ENCODE measurements around the gene KCNMB1. TPM values are rescaled to one million over a fixed set of nuclear protein-coding genes. Genes with fewer than 3 reads are reported as not detected.

The KCNMB1 gene
- total and polyA plus RNA-seq, 4 donors = 1.4 to 5.2 (median 2.3) TPM

DNA sequence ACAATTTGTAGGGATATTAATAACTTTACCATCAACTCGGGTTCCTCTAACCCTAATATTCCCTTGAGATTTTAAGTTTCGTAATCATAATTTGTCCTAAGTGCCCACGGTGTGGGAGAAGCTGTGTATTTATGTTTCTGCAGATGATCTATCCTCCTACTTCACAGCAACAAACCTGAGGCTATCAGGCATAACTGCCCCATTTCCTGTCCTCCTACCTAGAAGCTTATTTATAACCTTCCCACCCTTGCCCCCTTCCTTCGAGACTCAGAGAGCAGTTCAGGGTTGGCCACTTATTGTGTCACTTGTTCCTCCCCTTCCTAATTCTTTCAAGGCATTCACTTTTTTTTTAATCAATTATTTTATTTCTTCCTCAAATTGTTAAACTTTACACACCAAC lies 62.0 kb downstream of the KCNMB1 start:
- Histone ChIP-seq H3K27ac (ENCODE audit: low read depth in 1 of 2, low read length in 1 of 2) (no peak overlapping the region), H3K9me3 (ENCODE audit: control insufficient read depth in 4 of 4, insufficient read depth in 3 of 4, low read length in 3 of 4) (no peaks in the 10 kb centered on the region), H3K36me3 (ENCODE audit: control insufficient read depth in 4 of 4, insufficient read depth in 4 of 4, low read length in 4 of 4) (no peaks in the 10 kb centered on the region), H3K4me1 (ENCODE audit: control insufficient read depth in 5 of 5, insufficient read depth in 5 of 5, low read length in 5 of 5) (peaks cover 0 to 9% (median 6%) of the 10 kb centered on the region in 5 donors), H3K27me3 (ENCODE audit: control insufficient read depth in 3 of 3, insufficient read depth in 3 of 3, low read length in 2 of 3) (peaks cover 0 to 6% (median 3%) of the 10 kb centered on the region in 3 donors), H3K4me3 (no peak overlapping the region), H3K9ac (ENCODE audit: insufficient read depth in 1 of 2, low read length in 2 of 2) (no peak overlapping the region)
- no peak for DNase-seq
- ATAC-seq (ENCODE audit: insufficient read depth, low FRiP score) = no peak
- TF ChIP-seq, protein P1, sequence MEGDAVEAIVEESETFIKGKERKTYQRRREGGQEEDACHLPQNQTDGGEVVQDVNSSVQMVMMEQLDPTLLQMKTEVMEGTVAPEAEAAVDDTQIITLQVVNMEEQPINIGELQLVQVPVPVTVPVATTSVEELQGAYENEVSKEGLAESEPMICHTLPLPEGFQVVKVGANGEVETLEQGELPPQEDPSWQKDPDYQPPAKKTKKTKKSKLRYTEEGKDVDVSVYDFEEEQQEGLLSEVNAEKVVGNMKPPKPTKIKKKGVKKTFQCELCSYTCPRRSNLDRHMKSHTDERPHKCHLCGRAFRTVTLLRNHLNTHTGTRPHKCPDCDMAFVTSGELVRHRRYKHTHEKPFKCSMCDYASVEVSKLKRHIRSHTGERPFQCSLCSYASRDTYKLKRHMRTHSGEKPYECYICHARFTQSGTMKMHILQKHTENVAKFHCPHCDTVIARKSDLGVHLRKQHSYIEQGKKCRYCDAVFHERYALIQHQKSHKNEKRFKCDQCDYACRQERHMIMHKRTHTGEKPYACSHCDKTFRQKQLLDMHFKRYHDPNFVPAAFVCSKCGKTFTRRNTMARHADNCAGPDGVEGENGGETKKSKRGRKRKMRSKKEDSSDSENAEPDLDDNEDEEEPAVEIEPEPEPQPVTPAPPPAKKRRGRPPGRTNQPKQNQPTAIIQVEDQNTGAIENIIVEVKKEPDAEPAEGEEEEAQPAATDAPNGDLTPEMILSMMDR (IDR thresholded peaks at IDR 0.05; ENCODE audit: control extremely low read depth, extremely low read depth) = no peak
- 45 to 54% methylated on average over 4 of the region's 4 CpGs for WGBS, 2 donors

Other genes with a start within 250 kb of the KCNMB1 start
- gene C5orf58, start 156.4 kb downstream of the KCNMB1 start, total RNA-seq = not detected
- under 1 TPM in 1 of 2 donors, not detected in 1; 0.05 TPM for gene C5orf58, start 156.4 kb downstream of the KCNMB1 start, polyA plus RNA-seq
- gene LCP2, start 91.6 kb downstream of the KCNMB1 start, total RNA-seq = 10 to 100 TPM; 39.1 to 73.0 TPM
- gene LCP2, start 91.6 kb downstream of the KCNMB1 start, polyA plus RNA-seq = 100 to 1,000 TPM in 1 of 2 donors, 10 to 100 TPM in 1; 15.6 to 127 TPM
- gene KCNIP1, start 114.7 kb upstream of the KCNMB1 start, total RNA-seq = 1 to 10 TPM in 1 of 2 donors, under 1 TPM in 1; 1.00 to 1.8 TPM
- gene KCNIP1, start 114.7 kb upstream of the KCNMB1 start, polyA plus RNA-seq = under 1 TPM; 0.13 to 0.45 TPM